Suprapubic skin (tissue), 4 donors: Measurements from ENCODE around the gene OPALIN.

Experiments
- CTCF ChIP-seq, 2 donors: fragments of 200-600 bp in 1 of 2; fragments of 450-650 bp in 1 of 2; sonication (generic) in 1 of 2; IDR thresholded peaks; one replicate each; pipeline ENCODE4 v1.5.1; 2016 to 2019; ENCODE audit warnings: antibody characterized with exemption in 2 of 2, mild to moderate bottlenecking in 1 of 2, moderate library complexity in 1 of 2
- POLR2A ChIP-seq, 2 donors: fragments of 450-650 bp; IDR thresholded peaks; one replicate each; pipeline ENCODE4 v1.6.1; 2017; ENCODE audit warnings: antibody characterized with exemption in 2 of 2, mild to moderate bottlenecking in 2 of 2, moderate library complexity in 2 of 2
- POLR2AphosphoS5 ChIP-seq, 3 donors: sonication (generic); formaldehyde crosslinking; IDR thresholded peaks; one replicate each; pipeline ENCODE4 v1.6.1; 2017; ENCODE audit warnings: antibody characterized with exemption in 3 of 3

GRCh38 chr10:96384506-96384905 lies 25.7 kb upstream of the OPALIN start:
- TF ChIP-seq POLR2A (IDR thresholded peaks at IDR 0.05): no peak
- TF ChIP-seq CTCF (IDR thresholded peaks at IDR 0.05): no peak
- TF ChIP-seq POLR2AphosphoS5 (IDR thresholded peaks at IDR 0.05): no peak
